Erythroblast (primary cell): Measurements from ENCODE around the gene IDH3G.

Source experiments
- GATA1 ChIP-seq: IDR thresholded peaks from 2 replicates; pipeline ENCODE4 v1.6.1; 2011; ENCODE audit warnings: low read depth, mild to moderate bottlenecking, control low read depth, low read length, moderate library complexity
- POLR2A ChIP-seq: IDR thresholded peaks from 2 replicates; pipeline ENCODE4 v1.6.1; 2011; ENCODE audit warnings: mild to moderate bottlenecking, low read length

DNA sequence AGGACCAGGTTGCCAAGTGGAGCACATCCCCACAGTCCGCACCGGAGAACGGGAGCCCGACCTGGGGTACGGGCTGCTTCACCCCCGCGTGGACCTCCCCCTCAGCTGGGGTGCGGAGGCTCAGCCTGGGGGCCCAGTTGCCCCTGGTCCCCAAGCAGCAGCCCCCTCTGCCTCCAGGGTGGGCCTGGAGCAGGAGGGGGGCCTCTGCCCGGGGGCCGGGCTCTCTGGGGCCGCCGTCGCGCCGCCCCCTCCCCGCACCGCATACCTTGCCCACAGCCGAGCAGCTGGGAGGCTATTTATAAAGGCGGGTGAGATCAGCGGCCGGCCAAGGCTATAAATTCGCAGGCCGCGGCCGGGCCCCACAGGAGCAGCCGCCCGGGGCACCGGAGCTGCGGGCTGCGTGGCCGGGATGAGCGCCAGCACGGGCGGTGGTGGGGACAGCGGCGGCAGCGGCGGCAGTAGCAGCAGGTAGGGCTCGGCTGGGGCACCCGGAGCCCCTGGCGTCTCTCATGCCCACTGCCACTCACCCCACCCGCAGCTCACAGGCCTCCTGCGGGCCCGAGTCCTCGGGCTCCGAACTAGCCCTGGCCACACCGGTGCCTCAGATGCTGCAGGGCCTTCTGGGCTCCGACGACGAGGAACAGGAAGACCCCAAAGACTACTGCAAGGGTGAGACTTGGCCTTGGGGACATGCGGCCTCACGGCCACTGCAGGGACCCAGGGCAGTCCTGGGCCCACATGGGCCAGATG lies 13.3 kb downstream of the IDH3G start, which contains the start of gene SRPK3:
- TF ChIP-seq POLR2A (no peak), GATA1 (no peak)
